GM19468 (cell line): ENCODE results near the gene TRPV5.
"Not testable (repeated sequence)": the region's sequence is repeated elsewhere in the genome, so short reads cannot be mapped to it uniquely, and the experiment has no call there.

Experiments used
- ATAC-seq: cut with Tn5 transposase; IDR thresholded peaks from one replicate; pipeline ENCODE4 v1.9.1; 2021; ENCODE audit warnings: mild to moderate bottlenecking, moderate library complexity, moderate number of reproducible peaks; ENCODE audit not compliant: unreplicated experiment; ENCODE audit errors: extremely low read depth

TRPV5 gene

GRCh38 chr7:142933624-142934023 lies at the start of gene TRPV5:
Gene TRPV5 (minus strand): TSS chr7:142933746. CDS start chr7:142933459, 287 bp downstream.
- ATAC-seq, result no peak

DNA sequence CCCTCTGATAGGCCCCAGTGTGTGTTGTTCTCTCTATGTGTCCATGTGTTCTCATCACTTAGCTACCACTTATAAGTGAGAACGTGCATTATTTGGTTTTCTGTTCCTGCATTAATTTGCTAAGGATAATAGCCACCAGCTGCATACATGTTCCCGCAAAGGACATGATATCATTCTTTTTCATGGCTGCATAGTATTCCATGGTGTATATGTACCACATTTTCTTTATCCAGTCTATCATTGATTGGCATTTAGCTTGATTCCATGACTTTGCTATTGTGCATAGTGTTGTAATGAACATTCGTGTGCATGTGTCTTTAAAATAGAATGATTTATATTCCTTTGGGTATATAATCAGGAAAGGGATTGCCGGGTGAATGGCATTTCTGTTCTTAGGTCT lies 44.9 kb upstream of the TRPV5 start:
- ATAC-seq, result not testable (repeated sequence)

DNA sequence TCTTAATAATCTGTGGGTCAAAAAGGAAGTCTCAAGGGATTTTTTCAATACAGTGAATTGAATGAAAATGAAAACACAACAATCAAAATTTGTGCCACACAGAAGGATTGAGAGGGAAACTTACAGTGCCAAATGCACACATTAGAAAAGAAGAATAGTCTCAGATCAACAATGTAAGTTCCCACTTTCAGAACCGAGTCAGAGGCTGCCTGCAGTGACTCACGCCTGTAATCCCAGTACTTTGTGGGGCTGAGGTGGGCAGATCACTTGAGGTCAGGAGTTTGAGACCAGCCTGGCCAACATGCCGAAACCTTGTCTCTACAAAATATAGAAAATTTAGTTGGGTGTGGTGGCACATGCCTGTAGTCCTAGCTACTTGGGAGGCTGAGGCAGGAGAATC lies 41.1 kb upstream of the TRPV5 start:
- no peak for ATAC-seq

DNA sequence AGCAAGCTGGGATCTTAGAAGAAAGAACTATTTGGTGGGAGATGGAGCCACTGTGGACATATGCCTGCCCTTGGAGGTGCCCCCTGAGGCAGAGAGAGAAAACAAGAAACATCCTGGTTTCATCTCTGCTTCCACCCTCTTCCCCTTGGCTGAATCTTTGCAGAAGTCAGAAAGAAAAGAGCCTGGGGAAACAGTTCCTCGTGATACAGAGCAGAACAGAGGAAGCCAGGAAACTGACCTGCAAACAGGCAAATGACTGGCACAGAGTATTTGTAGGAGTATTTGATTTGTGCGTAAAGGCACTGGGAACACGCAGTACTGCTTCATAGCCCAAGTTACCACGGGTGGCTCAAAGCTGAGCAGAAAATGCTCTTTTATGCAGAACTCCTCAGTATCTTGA lies 35.6 kb upstream of the TRPV5 start:
- no peak for ATAC-seq

GRCh38 chr7:142968229-142968628 lies 34.7 kb upstream of the TRPV5 start:
- ATAC-seq, result no peak

DNA sequence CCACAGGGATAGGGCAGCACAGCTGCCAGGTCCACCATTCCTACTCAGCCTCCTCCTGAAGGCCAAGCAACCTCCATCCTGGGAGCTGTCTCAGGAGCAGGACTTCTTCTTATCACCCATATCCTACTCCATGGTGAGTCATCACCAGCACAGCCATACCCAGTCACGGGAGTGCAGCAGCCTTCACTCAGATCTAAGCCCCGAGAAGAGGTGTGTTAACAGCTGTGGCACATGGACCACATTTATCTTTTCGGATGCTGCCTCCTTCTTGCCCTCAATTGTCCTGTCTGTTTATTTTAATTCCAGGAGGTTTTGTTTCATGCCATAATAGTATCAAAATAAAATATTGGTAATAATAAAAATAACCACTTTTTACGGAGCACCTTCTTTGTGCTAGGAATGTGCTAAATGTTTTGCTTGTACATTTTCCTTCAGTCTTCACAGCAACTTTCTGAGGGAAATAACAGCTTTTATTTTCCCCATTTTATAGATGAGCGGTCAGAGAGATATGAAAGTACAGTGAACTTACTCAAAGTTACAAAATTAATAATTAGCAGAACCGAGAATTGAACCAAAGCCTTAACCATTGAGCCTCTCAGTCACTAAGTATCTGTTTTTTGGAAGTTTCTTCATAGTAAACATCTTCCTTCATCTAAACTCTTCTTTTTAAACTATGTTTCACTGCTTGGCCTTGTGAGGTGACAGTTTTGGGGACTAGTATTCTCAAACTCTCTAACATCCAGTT lies 31.1 kb upstream of the TRPV5 start:
- ATAC-seq, result no peak

GRCh38 chr7:142963993-142964392 lies 30.4 kb upstream of the TRPV5 start:
- ATAC-seq, result no peak

DNA sequence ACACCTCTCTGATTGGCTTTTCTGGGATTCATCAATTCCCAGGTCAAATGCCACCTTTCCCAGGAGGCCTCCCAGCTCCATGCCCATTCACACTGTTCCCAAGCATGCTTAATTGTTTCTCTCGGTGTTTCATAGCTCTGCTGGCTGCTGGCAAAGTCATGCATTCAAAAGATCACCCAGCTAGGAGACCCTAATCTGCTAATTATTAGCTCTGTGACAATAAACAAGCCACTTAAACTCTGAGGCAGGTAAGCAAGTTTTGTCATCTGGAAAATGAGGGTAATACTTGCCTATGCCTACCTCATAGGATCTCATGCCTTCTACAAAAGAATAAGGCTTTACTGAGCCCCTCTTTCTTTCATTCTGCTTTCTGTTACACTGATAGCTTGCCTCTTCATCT lies 29.4 kb upstream of the TRPV5 start:
- ATAC-seq, result no peak

DNA sequence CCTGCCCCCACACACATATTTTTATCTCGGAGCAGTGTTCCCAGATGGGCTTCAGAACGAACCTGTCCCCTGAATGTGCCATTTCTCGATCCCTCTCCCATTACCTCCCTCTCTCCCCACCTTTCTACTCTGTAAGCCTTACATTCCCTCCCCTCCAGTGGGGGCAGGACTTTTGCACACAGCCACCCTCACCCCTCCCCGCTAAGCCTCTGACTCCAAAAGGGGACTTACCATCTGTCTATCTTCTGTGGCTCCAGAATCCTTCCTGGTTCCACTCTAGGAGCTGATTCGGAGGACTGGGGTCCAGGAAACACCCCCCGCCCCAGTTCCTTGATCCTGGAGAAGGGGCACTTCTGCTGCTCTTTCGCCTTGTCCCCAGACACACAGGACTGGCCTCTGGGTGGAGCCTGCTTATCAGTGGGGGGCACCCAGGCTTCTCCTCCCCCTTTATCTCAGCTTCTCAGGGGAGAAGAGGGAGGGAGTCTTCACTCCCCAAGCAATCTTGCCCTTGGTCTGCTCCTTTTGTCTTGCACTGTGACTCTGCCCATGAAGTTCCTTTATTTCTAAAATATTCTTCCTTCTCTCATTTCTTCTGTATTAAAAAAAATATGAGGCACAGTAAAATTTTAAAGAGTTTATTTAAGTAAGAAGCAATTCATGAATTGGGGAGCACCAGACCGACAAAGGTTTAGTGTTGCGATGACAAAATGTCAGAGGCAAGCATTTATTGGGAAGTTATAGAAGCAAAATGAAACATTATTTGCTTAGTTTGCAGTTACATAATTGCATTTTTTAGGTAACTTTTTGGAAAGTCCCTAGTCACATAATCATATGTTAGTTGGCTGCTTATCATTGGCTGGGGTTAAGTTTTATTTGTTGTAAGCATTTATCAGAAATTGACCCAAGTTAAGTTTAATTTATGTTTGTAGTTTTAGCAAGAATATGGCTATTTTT lies 28.7 kb upstream of the TRPV5 start, which contains the start of gene KEL:
Gene KEL, minus strand, starts transcription at position 391 of the 954 bp plus-strand sequence. Its CDS starts 157 bp downstream, at position 234.
- no peak for ATAC-seq

DNA sequence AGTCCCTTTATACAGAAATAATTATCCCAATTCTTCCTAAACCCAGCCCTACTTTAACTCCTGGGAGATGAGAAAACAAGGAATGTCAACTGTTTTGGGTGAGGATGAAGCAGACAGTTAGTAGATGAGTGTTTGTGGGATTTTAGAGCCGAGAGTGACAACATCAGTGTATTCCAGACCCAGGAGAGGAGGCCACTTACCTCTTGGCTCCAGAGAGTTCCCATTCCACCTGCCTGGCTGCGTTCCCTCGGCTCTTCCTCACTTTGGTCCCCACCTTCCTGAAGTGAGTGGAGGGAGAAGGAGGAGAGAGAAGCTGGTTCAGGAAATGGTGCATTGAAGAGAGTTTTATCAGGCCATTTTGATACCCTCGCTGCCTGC lies 28.0 kb upstream of the TRPV5 start:
- no peak for ATAC-seq

DNA sequence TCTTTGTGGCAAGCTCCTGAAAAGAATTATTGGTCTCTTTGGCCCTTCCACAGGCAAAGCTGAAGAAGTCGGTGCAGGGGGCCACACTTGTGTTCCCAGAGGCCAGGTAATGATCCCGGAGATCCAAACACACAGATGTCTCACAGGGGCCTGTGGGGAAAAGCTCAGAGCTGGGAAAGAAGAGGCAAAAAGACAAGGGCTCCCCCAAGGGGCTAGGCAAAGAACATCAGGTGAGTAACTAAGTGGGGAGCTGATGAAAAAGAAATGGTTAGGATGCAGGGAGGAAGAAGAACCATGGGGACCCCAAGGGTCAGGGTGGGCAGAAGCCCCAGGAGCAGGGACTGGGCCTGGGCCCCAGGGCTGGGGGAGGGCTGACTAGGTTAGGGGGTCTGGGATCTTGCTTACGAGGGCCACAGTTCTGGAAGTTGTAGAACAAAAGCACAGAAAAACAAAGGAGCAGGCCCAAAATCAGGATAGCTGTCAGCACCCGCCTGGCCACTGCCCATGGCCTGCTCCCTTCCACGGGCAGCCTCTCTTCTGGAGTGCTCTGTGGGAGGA lies 27.5 kb upstream of the TRPV5 start:
- no peak for ATAC-seq

- ATAC-seq, result no peak
Measured at GRCh38 chr7:142959202-142959601, 25.7 kb upstream of the TRPV5 start.

- no peak for ATAC-seq
Measured at GRCh38 chr7:142957723-142958122, 24.2 kb upstream of the TRPV5 start.

DNA sequence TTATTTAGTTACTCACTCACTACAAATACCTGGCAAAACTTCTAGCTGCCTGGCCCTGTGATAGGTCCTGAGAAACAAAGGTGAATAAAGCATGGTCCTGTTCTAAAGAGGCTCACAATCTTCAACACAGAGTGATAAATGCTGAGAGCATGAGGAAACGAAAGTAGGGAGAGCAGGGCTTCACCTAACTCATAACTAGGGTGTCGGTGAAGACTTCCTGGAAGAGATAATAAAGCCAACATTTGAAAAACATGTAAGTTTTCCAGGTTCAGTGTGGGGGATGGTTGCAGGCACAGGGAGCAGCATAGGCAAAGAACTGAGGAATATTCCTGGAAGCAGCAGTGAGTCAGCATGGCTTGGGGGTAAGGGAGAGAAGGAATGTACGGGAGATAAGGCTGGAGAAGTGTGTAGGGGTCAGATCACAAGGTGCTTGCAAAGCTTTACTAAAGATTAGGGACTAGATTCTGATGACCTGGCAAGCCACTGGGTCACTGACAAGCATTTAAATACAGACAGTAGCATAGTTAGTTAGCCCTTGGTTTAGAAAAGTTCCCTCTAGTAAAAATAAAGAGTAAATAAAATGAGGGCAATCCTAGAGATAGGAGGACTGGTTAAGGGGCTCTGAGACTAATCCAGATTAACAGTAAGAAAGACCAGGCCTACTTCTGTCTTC lies 23.5 kb upstream of the TRPV5 start:
- no peak for ATAC-seq

- ATAC-seq, result no peak
Measured at GRCh38 chr7:142954680-142955268, 21.2 kb upstream of the TRPV5 start.

- no peak for ATAC-seq
Measured at GRCh38 chr7:142950235-142950634, 16.7 kb upstream of the TRPV5 start.

DNA sequence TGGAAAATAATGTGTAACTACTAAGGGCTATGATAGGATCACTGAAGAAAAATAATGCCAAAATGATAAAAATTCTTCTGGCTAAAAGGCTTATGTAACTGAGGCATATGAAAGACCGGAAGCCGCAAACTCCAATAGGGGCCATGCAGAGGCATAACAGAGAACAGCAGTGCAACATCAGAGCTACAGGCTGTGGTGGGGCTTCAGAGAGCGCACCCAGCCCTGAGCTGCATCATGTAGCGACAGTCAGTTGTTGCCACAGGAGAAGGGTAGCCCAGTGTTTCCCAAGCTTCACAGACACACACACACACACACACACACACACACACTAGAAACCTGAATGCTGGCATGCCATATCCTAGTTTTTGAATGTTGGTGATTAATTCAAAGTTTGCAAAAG lies 15.1 kb upstream of the TRPV5 start:
- ATAC-seq, result no peak

GRCh38 chr7:142945001-142945400 lies 11.5 kb upstream of the TRPV5 start:
- ATAC-seq, result no peak

DNA sequence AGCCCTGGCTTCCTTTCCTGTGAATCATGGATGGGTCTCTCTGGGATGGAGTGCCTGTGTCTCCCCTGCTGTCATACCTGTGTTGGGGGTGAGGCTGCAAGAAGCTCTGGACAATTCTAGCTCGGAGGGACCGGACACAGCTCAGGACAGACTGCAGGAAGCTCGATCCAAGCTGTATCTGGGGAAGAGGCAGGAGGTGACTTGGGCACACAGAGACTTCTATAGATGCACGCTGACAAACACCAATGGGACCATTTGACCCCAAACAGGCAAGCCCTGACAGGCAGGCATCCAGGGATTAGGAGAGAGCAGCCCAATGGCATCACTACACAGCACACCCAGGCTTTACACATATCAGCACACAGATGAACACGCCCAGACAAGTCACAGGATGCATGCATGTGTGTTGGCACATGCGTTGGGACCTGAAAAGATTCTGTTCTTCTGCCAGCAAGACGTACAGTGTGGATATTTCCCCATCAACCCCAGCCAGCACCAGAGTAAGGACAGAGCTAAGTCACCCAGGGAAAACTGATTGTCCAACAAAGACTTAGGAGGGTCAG lies 10.2 kb upstream of the TRPV5 start:
- no peak for ATAC-seq

DNA sequence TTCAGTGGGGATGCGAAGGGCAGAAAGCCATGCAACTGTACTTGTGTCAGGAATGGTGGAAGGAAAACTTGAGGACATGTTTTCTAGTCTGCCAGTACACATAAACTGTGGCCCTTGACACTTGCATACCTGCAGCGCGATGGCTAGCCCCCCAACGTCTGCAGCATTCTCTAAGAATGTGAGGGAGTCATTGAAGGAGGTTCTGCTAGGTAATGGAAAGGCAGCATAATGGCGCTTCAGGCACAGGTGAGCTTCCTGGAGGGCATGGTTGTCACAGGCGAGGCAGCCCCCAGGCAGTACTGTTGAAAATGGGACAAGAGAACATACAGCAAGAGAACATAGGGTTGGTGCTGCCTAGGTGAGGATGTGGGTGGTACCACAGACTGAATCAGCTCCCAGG lies 9.2 kb upstream of the TRPV5 start:
- no peak for ATAC-seq
